Measurements from ENCODE around the gene ZNF827. TPM values are rescaled to one million over a fixed set of nuclear protein-coding genes. Genes with fewer than 3 reads are reported as not detected.

Gene ZNF827
- total and polyA plus RNA-seq, 2 of the 8 experiments (the other 6 are each of a cell fraction or from before 2014, with no cell fraction given): 25.3 to 26.2 TPM

DNA sequence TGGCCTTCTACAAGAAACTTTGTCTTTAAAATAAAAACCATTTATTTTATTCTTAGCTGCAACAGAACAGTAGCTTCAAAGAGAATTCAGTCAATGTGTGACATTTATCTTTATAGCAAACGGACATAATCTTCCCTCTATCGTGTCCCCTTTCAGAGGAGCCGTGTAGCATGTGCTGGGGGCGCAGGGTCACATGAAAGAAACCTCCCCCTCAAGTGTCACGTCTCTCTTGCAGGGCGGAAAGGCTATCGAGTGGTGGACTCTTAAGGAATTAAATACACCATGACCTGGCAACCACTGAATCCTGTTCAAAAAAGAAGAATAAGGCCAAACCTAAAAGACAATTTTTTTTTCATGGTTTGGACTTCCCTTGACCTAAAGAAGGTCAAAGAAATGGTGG is 40.2 kb downstream of the ZNF827 start:
- no peak overlapping the region for H2BK15ac ChIP-seq (ENCODE audit: low read length)
- H3K23ac ChIP-seq (ENCODE audit: insufficient read length): no peak overlapping the region
- H3K4ac ChIP-seq (replicated peaks; ENCODE audit: insufficient read length, low read depth, low read length): no peak overlapping the region
- H2BK12ac ChIP-seq (ENCODE audit: low read depth, low read length): 0 out of 2 replicates have a peak overlapping the region, but pooled peaks have one; percentile 65
- ChIA-PET CTCF (ENCODE audit: partially characterized antibody) (interaction anchor here (0.7 to 2.2 kb wide), 3 partner anchors 9 to 281 kb away, joined by 3 to 13 read pairs (median 4); no protein-coding TSS in a partner anchor), POLR2A (ENCODE audit: partially characterized antibody) (no interaction called here)
- no peak overlapping the region for H2AFZ ChIP-seq (ENCODE audit: low read length)
- H4K91ac ChIP-seq (replicated peaks; ENCODE audit: insufficient read length, low read length): peak overlapping the region; percentile 34
- 0 out of 2 replicates have a peak overlapping the region, but pooled peaks have one; percentile 36 for H2BK5ac ChIP-seq (ENCODE audit: low read depth, low read length)
- H3K36me3 ChIP-seq (ENCODE audit: control insufficient read depth in 2 of 4, insufficient read depth in 4 of 4, low read length in 3 of 4): peaks cover 0 to 24% (median 13%) of the 10 kb centered on the region in 4 experiments; a peak in 5 of 8 replicates
- no peak overlapping the region for H4K8ac ChIP-seq (ENCODE audit: extremely low read depth, insufficient read depth, low read length)
- H3K4me2 ChIP-seq (ENCODE audit: insufficient read depth in 1 of 2, low read depth in 2 of 2, low read length in 2 of 2): no peak overlapping the region
- no peak overlapping the region for H3K14ac ChIP-seq (ENCODE audit: insufficient read length)
- no peaks in the 10 kb centered on the region for H3K23me2 ChIP-seq (ENCODE audit: low read depth, low read length)
- peaks cover 6% of the 10 kb centered on the region; the same call in 1 of the 2 replicates for H3K79me1 ChIP-seq (ENCODE audit: low read depth, low read length)
- H3K9me3 ChIP-seq (ENCODE audit: insufficient read depth in 2 of 2, low read depth in 1 of 2, low read length in 1 of 2): no peaks in the 10 kb centered on the region
- no peak for TF ChIP-seq HDAC2 (IDR thresholded peaks at IDR 0.05; ENCODE audit: borderline replicate concordance in 1 of 2, low read depth in 2 of 2, low read length in 2 of 2)
- no peak for TF ChIP-seq SIN3A (conservative IDR thresholded peaks at IDR 0.05 in 1 of 2, IDR thresholded peaks at IDR 0.05 in 1 of 2; ENCODE audit: low read depth in 1 of 2, low read length in 2 of 2)
- no peak for FAIRE-seq
- H3K56ac ChIP-seq (replicated peaks; ENCODE audit: insufficient read length, low read depth, low read length): no peak overlapping the region
- no peak overlapping the region for H2BK20ac ChIP-seq (ENCODE audit: low read length)
- WGBS, 2 experiments (ENCODE audit: extremely low coverage in 1 of 2, insufficient coverage in 1 of 2, insufficient read length in 1 of 2, insufficient replicate concordance in 2 of 2, low coverage in 1 of 2, low lambda C conversion rate in 2 of 2, missing lambda C conversion rate in 1 of 2): 84% methylated on average over 7 of the region's 7 CpGs; no CpG with 5 or more reads in 1 of the 2 experiments
- peaks cover 0 to 16% (median 8%) of the 10 kb centered on the region in 4 experiments; a peak in 3 of 7 replicates for H3K4me1 ChIP-seq (replicated peaks in 1 of 4; ENCODE audit: control insufficient read depth in 3 of 4, insufficient read depth in 4 of 4, low read length in 3 of 4)
- H3K79me2 ChIP-seq (ENCODE audit: control insufficient read depth in 1 of 2, insufficient read depth in 2 of 2, low read length in 2 of 2): peaks cover 0 to 92% of the 10 kb centered on the region in 2 experiments; a peak in 2 of 4 replicates
- no peak overlapping the region for H3K9ac ChIP-seq (replicated peaks in 1 of 4; ENCODE audit: extremely low read depth in 1 of 4, low read depth in 3 of 4, low read length in 3 of 4)
- no peak overlapping the region for H4K5ac ChIP-seq (ENCODE audit: insufficient read length, low read depth, low read length)
- no peak for DNase-seq (ENCODE audit: low read depth in 1 of 2, low spot score in 2 of 2)
- H4K20me1 ChIP-seq (replicated peaks in 1 of 2; ENCODE audit: control insufficient read depth in 1 of 2, insufficient read depth in 2 of 2, low read length in 2 of 2): no peaks in the 10 kb centered on the region
- no peak overlapping the region for H2BK120ac ChIP-seq (replicated peaks; ENCODE audit: low read depth, low read length)
- peaks cover 0 to 1% (median 0%) of the 10 kb centered on the region in 4 experiments; a peak in 1 of 7 replicates for H3K27me3 ChIP-seq (replicated peaks in 1 of 4; ENCODE audit: control insufficient read depth in 3 of 4, extremely low read depth in 1 of 4, insufficient read depth in 3 of 4, low read length in 3 of 4)
- peak overlapping the region; percentile 31; the same call in 1 of the 2 replicates for H3K27ac ChIP-seq (ENCODE audit: low read depth, low read length)
- H3K4me3 ChIP-seq (ENCODE audit: extremely low read depth in 1 of 4, insufficient read depth in 2 of 4, low read depth in 3 of 4, low read length in 4 of 4): no peak overlapping the region
- 0 out of 2 replicates have a peak overlapping the region, but pooled peaks have one; percentile 21 for H3K18ac ChIP-seq (ENCODE audit: extremely low read depth, low read length)
- H2AK5ac ChIP-seq (ENCODE audit: low read depth, low read length): 0 out of 2 replicates have a peak overlapping the region, but pooled peaks have one; percentile 43

Measured in H1 (cell line).